Subcutaneous adipose tissue (tissue), 4 donors: ENCODE data around the gene SNAP47. TPM values are rescaled to one million over a fixed set of nuclear protein-coding genes. Genes with fewer than 3 reads are reported as not detected.

Experiments used
- CTCF ChIP-seq: fragments of 450-650 bp; IDR thresholded peaks from one replicate; pipeline ENCODE4 v1.5.1; 2016; ENCODE audit warnings: low read depth, mild to moderate bottlenecking, control low read depth, antibody characterized with exemption, moderate library complexity
- total RNA-seq, 4 donors: library from RNA; depleted of rRNA; stranded (reverse); fragments of >200 nt; gene quantifications; one replicate each; pipeline ENCODE4 v1.1.0, GENCODE V29; 2016

SNAP47 gene
- total RNA-seq, 4 donors from 2014 or later = 18.3 to 24.5 (median 22.6) TPM

DNA sequence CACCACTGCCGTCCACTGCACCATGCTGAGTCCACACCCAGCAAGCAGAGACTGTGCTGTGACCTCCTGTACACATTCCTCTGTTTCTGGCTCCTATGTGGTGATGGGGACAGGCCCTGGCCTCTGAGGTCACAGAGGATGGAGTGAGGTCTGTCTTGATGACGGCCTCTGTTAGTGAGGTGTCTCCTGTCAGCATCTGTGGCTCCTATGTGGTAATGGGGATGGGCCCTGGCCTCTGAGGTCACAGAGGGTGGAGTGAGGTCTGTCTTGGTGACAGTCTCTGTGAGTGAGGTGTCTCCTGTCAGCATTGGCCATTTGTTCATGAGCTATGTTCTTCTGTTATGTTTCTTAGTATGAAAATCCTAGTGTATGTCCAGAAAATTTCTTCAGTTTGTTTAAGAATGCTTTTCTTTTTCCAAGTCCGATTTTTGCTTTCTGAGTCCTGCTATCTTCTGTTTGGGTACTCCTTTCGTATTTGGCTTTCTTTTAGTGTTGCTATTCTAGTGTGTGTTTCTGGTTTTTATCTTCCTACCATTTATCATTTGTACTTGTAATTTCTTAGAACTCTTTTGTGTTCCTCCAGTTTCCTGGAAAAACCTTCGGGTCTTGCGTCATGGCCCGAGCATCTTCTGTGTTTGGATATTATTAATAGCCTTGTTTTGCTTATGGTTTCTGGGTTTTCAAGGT, 13.4 kb downstream of the SNAP47 start:
- TF ChIP-seq CTCF = no peak

- no peak for TF ChIP-seq CTCF
Measured at GRCh38 chr1:227749225-227749624, 14.0 kb downstream of the SNAP47 start.

DNA sequence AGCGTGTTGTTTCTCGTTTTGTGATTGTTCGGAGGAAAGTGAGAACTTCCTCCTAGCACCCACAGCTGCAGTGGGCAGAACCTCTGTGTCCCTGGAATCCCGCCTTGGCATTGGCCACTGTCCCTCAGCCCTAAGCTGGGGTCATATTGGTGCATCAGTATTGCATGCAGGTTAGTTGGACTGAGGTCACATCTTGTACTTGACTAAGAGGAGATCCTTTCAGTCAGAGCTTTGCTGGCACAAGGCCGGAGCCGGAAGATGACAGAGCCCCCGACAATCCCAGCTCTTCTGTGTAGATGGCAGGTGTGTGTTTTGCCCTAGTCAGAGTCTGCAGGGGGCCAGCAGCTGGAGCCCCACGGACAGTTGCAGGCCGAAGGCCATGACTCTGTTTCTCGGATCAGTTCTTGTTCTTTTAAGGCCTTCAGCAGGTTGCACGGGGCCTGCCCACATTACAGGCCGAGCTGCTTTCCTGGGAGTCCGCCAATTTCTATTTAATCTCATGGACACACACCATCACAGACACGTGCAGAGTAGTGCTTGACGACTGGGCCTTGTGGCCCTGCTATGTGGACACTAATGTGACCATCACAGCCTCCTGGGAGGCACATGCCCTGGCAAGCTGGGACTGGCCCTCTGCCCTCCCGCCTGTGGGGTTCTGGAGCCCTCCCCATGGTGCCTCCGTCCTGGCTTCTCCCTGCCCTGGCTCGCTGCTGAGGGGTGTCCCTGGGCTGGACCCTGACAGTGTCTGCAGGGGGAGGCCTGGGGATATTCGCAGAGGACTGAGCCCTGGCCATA, 14.9 kb downstream of the SNAP47 start:
- no peak for TF ChIP-seq CTCF

DNA sequence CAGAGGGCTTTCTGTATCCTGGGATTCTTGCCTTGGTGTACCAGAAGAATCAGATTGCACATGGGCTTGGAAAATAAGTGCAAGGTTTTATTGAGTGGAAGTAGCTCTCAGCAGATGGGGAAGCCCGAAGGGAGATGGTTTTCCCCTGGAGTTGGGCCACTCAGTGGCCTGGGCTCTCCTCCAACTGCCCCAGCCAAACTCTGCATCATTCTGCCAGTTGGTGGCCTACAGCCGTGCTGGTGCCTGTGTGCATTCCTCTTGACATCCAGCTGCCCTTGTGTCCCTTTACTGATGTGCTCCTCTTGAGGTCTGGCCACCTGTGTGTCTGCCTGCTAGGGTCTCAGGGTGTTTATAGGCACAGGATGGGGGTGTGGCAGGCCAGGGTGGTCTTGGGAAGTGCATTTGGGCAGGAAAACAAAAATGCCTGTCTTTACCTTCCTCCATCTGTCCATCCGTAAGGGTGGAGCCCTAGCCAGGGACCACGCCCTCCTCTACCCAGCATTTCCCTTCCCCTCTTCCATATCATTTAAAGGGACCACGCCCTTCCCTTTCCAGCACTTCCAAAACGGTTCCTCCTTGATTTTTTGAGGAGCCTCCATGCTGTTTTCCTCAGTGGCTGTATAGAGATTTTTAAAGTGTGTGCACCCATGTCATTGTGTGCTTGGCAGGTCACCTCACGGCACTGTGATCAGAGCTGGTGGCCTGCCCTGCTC, 18.9 kb downstream of the SNAP47 start:
- no peak for TF ChIP-seq CTCF

GRCh38 chr1:227754958-227755357, 19.7 kb downstream of the SNAP47 start:
- no peak for TF ChIP-seq CTCF

DNA sequence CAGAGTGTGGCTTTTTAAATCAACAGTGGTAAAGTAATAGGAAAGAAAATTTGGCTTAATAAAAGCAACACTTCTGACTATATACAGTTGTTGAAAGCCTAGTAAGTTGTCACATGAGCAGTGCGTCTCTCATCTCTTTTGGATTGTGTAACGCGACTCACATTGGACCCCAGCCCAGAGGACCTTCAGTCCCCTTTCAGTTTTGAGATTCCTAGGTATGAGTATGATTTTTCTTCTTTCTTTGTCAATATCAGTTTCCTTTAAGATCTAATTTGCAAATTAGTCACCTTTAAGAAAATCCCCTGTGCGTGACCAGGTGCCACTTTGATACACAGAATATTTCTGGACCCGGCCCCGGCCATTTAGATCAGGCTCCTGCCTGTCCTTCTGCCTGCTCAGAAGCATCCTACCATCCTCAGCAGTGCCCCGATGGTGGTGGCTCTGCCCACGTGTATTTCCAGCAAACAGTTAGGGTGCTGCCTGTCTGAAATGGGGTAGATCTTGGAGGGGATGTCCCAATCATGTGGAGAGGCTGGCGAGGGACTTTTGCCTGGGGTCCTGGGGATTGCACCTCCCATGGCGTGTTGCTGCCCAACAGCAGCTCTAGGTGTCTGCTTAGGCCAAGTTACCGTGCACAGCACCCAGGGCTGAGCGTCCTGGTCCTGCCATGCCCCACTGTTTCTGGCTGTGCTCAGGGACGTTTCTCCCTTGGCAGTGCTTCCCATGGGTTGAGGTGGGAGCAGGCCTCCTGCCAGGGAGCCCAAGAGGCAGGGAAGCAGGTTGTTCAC, 21.1 kb downstream of the SNAP47 start:
- no peak for TF ChIP-seq CTCF
